SH-SY5Y (cell line): Measurements from ENCODE around the gene PRKCH.

ENCODE experiments used
- GATA2 ChIP-seq: IDR thresholded peaks from 2 replicates; pipeline ENCODE4 v1.6.1; 2011; ENCODE audit warnings: mild to moderate bottlenecking, low read depth, low read length
- GATA3 ChIP-seq: IDR thresholded peaks from 2 replicates; pipeline ENCODE4 v1.6.1; 2011; ENCODE audit warnings: low read depth, mild to moderate bottlenecking, low read length, moderate library complexity

DNA sequence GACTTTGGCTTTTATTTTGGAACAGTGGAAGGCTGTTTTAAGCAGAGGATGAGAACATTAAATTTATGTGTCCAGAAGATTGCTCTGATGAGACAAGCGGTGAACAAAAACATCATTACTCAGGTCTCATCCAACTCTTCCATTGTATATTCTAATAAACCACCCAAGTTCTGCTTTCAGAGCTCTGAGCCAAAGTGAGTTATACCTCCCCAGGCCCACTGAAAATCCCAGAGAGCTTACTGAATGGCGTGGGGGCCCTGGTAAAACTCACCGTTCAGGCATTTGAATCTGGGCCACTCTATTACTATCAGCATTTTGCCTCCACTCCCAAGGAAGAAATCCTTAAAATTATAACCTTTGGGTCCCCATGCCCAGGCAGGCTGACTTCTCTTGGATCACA lies 251.9 kb downstream of the PRKCH start:
- no peak for TF ChIP-seq GATA2
- TF ChIP-seq GATA3: no peak
